ENCODE measurements around the gene GMDS. TPM values are rescaled to one million over a fixed set of nuclear protein-coding genes. Genes with fewer than 3 reads are reported as not detected.

GMDS gene
- polyA plus RNA-seq, 1 donor (not counting 4 experiments of a cell fraction or from before 2014, with no cell fraction given) = 22.1 TPM

DNA sequence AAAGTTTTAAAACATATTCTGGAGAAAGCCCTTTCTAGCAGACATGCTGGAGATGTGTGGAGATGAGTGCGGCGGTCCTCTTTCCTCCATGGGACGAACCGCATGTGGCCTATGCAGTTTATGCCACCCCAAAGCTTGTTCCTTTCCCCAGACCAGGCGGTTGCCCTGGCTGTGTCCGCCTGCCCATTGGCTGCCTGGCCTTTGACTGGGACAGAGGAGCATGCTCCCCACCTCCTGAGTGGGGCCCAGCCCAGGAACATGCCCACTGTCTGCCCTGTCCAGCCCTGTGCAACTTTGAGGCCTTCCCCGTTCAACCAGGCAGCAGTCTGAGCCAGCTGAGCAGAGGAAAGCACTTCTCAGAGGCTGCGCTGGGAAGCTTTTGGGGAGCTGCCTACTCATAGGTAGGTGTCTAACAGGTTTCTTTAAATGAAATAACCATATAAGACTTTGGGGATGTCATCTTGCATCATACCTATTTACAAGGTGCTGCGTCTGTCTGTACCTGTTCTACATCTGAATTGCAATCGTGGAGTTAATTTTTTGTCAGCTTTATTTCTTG, 615.1 kb downstream of the GMDS start:
- H3K9me1 ChIP-seq (ENCODE audit: control insufficient read depth, extremely low read depth, insufficient read depth, low read length) = no peaks in the 10 kb centered on the region
- H3K4me2 ChIP-seq (ENCODE audit: control insufficient read depth, extremely low read depth, insufficient read depth, low read depth, low read length) = no peak overlapping the region
- H2AFZ ChIP-seq (ENCODE audit: control insufficient read depth, low read length) = no peak overlapping the region
- FAIRE-seq = no peak
- TF ChIP-seq, protein P1, sequence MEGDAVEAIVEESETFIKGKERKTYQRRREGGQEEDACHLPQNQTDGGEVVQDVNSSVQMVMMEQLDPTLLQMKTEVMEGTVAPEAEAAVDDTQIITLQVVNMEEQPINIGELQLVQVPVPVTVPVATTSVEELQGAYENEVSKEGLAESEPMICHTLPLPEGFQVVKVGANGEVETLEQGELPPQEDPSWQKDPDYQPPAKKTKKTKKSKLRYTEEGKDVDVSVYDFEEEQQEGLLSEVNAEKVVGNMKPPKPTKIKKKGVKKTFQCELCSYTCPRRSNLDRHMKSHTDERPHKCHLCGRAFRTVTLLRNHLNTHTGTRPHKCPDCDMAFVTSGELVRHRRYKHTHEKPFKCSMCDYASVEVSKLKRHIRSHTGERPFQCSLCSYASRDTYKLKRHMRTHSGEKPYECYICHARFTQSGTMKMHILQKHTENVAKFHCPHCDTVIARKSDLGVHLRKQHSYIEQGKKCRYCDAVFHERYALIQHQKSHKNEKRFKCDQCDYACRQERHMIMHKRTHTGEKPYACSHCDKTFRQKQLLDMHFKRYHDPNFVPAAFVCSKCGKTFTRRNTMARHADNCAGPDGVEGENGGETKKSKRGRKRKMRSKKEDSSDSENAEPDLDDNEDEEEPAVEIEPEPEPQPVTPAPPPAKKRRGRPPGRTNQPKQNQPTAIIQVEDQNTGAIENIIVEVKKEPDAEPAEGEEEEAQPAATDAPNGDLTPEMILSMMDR (optimal IDR thresholded peaks at IDR 0.05 in 1 of 3, IDR thresholded peaks at IDR 0.05 in 1 of 3, conservative IDR thresholded peaks at IDR 0.05 in 1 of 3; ENCODE audit: extremely low read depth in 1 of 3, insufficient read depth in 2 of 3, low read length in 3 of 3) = no peak
- no peak for TF ChIP-seq EZH2 (IDR thresholded peaks at IDR 0.05; ENCODE audit: low read length)
- H3K27ac ChIP-seq (ENCODE audit: control insufficient read depth, insufficient read depth, low read length) = no peak overlapping the region
- no peaks in the 10 kb centered on the region for H3K36me3 ChIP-seq (ENCODE audit: control insufficient read depth in 2 of 2, extremely low read depth in 1 of 2, insufficient read depth in 2 of 2, low read length in 2 of 2)
- no peaks in the 10 kb centered on the region for H3K79me2 ChIP-seq (ENCODE audit: control insufficient read depth, insufficient read depth, low read length)
- DNase-seq (ENCODE audit: low read depth, low spot score) = no peak
- H4K20me1 ChIP-seq (ENCODE audit: control insufficient read depth, extremely low read depth, insufficient read depth, low read length) = no peaks in the 10 kb centered on the region
- no peak overlapping the region for H3K9ac ChIP-seq (ENCODE audit: control insufficient read depth, extremely low read depth, insufficient read depth, low read length)
- dilution Hi-C loops (cut with MboI; ENCODE audit: extremely low pct_ligation_motif_present, low sequenced_read_pairs) = no loop called here
- H3K4me1 ChIP-seq (ENCODE audit: control insufficient read depth, extremely low read depth, insufficient read depth, low read length) = peaks cover under 1% of the 10 kb centered on the region
- peaks cover 5% of the 10 kb centered on the region for H3K27me3 ChIP-seq (ENCODE audit: control insufficient read depth, extremely low read depth, insufficient read depth, low read length)
- no peaks in the 10 kb centered on the region for H3K9me3 ChIP-seq (ENCODE audit: control insufficient read depth, low read depth, low read length)
- no peak overlapping the region for H3K4me3 ChIP-seq (ENCODE audit: control insufficient read depth in 2 of 3, extremely low read depth in 1 of 3, insufficient read depth in 2 of 3, low read depth in 1 of 3, low read length in 3 of 3)

DNA sequence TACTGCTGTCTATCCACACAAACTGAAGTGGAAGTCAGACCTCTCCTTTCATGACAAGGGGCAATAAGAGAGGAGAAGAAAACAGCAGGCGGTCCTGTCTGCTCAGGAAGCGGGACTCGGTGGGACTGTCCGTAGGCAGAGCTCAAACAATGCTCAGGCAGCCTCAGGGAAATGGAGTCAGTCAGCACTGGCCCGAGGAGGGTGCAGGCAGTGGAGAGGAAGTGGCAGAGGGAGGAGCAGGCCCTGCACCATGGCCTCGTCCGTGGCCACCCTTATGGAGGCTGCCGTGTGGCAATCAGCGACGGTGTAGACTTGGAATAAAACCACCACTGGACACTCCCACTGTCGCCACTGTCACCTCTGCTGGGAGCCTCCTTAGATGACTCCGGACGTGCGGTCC, 616.1 kb downstream of the GMDS start:
- dilution Hi-C loops (cut with MboI; ENCODE audit: extremely low pct_ligation_motif_present, low sequenced_read_pairs) = no loop called here
- Histone ChIP-seq H3K36me3 (ENCODE audit: control insufficient read depth in 2 of 2, extremely low read depth in 1 of 2, insufficient read depth in 2 of 2, low read length in 2 of 2) (no peaks in the 10 kb centered on the region), H4K20me1 (ENCODE audit: control insufficient read depth, extremely low read depth, insufficient read depth, low read length) (no peaks in the 10 kb centered on the region), H3K79me2 (ENCODE audit: control insufficient read depth, insufficient read depth, low read length) (no peaks in the 10 kb centered on the region), H3K9me3 (ENCODE audit: control insufficient read depth, low read depth, low read length) (no peaks in the 10 kb centered on the region), H3K4me2 (ENCODE audit: control insufficient read depth, extremely low read depth, insufficient read depth, low read depth, low read length) (no peak overlapping the region), H3K27me3 (ENCODE audit: control insufficient read depth, extremely low read depth, insufficient read depth, low read length) (peaks cover 11% of the 10 kb centered on the region), H2AFZ (ENCODE audit: control insufficient read depth, low read length) (no peak overlapping the region), H3K4me1 (ENCODE audit: control insufficient read depth, extremely low read depth, insufficient read depth, low read length) (peaks cover 3% of the 10 kb centered on the region), H3K9ac (ENCODE audit: control insufficient read depth, extremely low read depth, insufficient read depth, low read length) (no peak overlapping the region), H3K27ac (ENCODE audit: control insufficient read depth, insufficient read depth, low read length) (no peak overlapping the region), H3K4me3 (ENCODE audit: control insufficient read depth in 2 of 3, extremely low read depth in 1 of 3, insufficient read depth in 2 of 3, low read depth in 1 of 3, low read length in 3 of 3) (no peak overlapping the region), H3K9me1 (ENCODE audit: control insufficient read depth, extremely low read depth, insufficient read depth, low read length) (no peaks in the 10 kb centered on the region)
- no peak for TF ChIP-seq EZH2 (IDR thresholded peaks at IDR 0.05; ENCODE audit: low read length)
- DNase-seq (ENCODE audit: low read depth, low spot score) (no peak), FAIRE-seq (no peak)

Data from keratinocyte (primary cell).